ENCODE data around the gene LMX1B.

The LMX1B gene

GRCh38 chr9:126720036-126720435 lies 106.3 kb downstream of the LMX1B start:
- H3K27ac ChIP-seq (replicated peaks): peak overlapping the region; percentile 52
- DNase-seq (ENCODE audit: low read depth in 1 of 2, low spot score in 1 of 2): no peak
- no peak overlapping the region for H3K4me3 ChIP-seq (replicated peaks; ENCODE audit: insufficient read depth, low read length)
- H3K27me3 ChIP-seq (ENCODE audit: insufficient read depth, poor library complexity, severe bottlenecking): peaks cover 9% of the 10 kb centered on the region
- TF ChIP-seq CTCF (IDR thresholded peaks at IDR 0.05; ENCODE audit: insufficient read depth, low read length): no peak
- no peak for TF ChIP-seq SPI1 (IDR thresholded peaks at IDR 0.05; ENCODE audit: borderline replicate concordance, low read depth)
- no peak for TF ChIP-seq GABPA (IDR thresholded peaks at IDR 0.05; ENCODE audit: low read depth)
- TF ChIP-seq POLR2AphosphoS5 (IDR thresholded peaks at IDR 0.05; ENCODE audit: low read depth): no peak

- Histone ChIP-seq H3K4me3 (replicated peaks; ENCODE audit: insufficient read depth, low read length) (no peak overlapping the region), H3K27ac (replicated peaks) (no peak overlapping the region)
Measured at GRCh38 chr9:126720661-126721563, 107.2 kb downstream of the LMX1B start.

GRCh38 chr9:126721564-126721981 lies 107.8 kb downstream of the LMX1B start:
- peaks cover 12% of the 10 kb centered on the region for H3K27me3 ChIP-seq (ENCODE audit: insufficient read depth, poor library complexity, severe bottlenecking)
- TF ChIP-seq REST (IDR thresholded peaks at IDR 0.05; ENCODE audit: insufficient replicate concordance, low read depth) (no peak), POLR2AphosphoS5 (IDR thresholded peaks at IDR 0.05; ENCODE audit: low read depth) (no peak), CTCF (IDR thresholded peaks at IDR 0.05; ENCODE audit: insufficient read depth, low read length) (no peak), SPI1 (IDR thresholded peaks at IDR 0.05; ENCODE audit: borderline replicate concordance, low read depth) (no peak), GABPA (IDR thresholded peaks at IDR 0.05; ENCODE audit: low read depth) (no peak)
- no peak for DNase-seq (ENCODE audit: low read depth in 1 of 2, low spot score in 1 of 2)
- H3K4me3 ChIP-seq (replicated peaks; ENCODE audit: insufficient read depth, low read length): no peak overlapping the region
- H3K27ac ChIP-seq (replicated peaks): no peak overlapping the region

More at GRCh38 chr9:126720661-126721563, 107.2 kb downstream of the LMX1B start:
- no peak for DNase-seq (ENCODE audit: low read depth in 1 of 2, low spot score in 1 of 2)
- TF ChIP-seq SPI1 (IDR thresholded peaks at IDR 0.05; ENCODE audit: borderline replicate concordance, low read depth) (no peak), REST (IDR thresholded peaks at IDR 0.05; ENCODE audit: insufficient replicate concordance, low read depth) (no peak), POLR2AphosphoS5 (IDR thresholded peaks at IDR 0.05; ENCODE audit: low read depth) (no peak), GABPA (IDR thresholded peaks at IDR 0.05; ENCODE audit: low read depth) (no peak), CTCF (IDR thresholded peaks at IDR 0.05; ENCODE audit: insufficient read depth, low read length) (no peak)
- H3K27me3 ChIP-seq (ENCODE audit: insufficient read depth, poor library complexity, severe bottlenecking): peaks cover 12% of the 10 kb centered on the region
